Astrocyte (in vitro differentiated cells and primary cell): ENCODE measurements around the gene ZC3H12C.

Source experiments
- EZH2 ChIP-seq: IDR thresholded peaks from 2 replicates; pipeline ENCODE4 v1.6.1; 2012; ENCODE audit warnings: mild to moderate bottlenecking, low read length, inconsistent platforms; ENCODE audit not compliant: insufficient read depth
- TF ChIP-seq, protein P1 (sequence below): IDR thresholded peaks from 2 replicates; pipeline ENCODE4 v1.5.1; 2011; ENCODE audit warnings: low read depth, mild to moderate bottlenecking, inconsistent platforms, low read length, moderate library complexity; ENCODE audit not compliant: insufficient read depth

DNA sequence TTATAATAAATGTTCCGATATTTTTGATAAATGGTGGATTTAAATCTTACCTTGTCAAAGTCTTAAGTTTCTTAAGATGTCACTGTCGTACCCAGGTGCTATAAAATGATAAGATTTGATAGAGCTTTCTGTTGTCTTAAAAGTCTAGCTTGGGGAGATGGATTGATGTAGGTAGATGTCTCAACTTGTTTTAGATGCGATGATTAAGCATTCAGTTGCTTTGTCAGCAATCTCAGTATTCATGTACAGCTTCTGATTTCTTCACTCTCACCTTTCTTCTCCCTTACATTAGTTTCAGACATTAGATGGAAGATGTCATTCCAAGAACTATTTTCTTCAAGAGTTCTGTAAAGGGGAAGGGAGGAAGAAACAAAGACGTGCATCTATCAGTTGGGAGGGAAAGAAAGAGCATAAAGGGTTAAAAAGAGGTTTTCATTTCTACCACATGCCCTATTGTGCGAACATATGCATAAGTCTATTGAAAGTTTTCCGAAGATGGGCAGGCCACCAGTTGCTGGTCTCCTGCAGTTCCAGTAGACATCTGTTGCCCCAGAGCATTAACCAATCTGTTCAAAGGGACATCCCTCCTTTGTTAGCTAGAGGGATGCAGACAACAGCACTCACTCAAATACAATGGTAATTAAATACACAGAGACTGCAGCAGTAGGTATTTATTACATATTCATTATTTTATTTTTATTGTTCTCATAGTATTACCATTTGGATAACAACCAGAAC lies 38.4 kb downstream of the ZC3H12C start:
- TF ChIP-seq, protein P1, sequence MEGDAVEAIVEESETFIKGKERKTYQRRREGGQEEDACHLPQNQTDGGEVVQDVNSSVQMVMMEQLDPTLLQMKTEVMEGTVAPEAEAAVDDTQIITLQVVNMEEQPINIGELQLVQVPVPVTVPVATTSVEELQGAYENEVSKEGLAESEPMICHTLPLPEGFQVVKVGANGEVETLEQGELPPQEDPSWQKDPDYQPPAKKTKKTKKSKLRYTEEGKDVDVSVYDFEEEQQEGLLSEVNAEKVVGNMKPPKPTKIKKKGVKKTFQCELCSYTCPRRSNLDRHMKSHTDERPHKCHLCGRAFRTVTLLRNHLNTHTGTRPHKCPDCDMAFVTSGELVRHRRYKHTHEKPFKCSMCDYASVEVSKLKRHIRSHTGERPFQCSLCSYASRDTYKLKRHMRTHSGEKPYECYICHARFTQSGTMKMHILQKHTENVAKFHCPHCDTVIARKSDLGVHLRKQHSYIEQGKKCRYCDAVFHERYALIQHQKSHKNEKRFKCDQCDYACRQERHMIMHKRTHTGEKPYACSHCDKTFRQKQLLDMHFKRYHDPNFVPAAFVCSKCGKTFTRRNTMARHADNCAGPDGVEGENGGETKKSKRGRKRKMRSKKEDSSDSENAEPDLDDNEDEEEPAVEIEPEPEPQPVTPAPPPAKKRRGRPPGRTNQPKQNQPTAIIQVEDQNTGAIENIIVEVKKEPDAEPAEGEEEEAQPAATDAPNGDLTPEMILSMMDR: no peak
- no peak for TF ChIP-seq EZH2
